Cardiac fibroblast (primary cell): ENCODE results near the gene GFY.
A peak's percentile ranks its signal among the peaks of the same experiment; 100 is the strongest.

Source experiments
- DNase-seq, 2 donors: peaks; one replicate each; pipeline versions ENCODE4 v3.0.0 to v3.0.0-alpha.2; 2010; ENCODE audit warnings: low read depth in 2 of 2
- H3K4me3 ChIP-seq, 2 donors: replicated peaks in 1 of 2; 1 replicate in 1 of 2; 2 replicates in 1 of 2; pipeline ENCODE4 v1.5.1; 2011; ENCODE audit warnings: low read depth in 2 of 2, low read length in 2 of 2, mild to moderate bottlenecking in 2 of 2, moderate library complexity in 1 of 2
- CTCF ChIP-seq: IDR thresholded peaks from one replicate; pipeline ENCODE4 v1.5.1; 2011; ENCODE audit warnings: low read depth, mild to moderate bottlenecking, low read length, inconsistent platforms

GFY gene

GRCh38 chr19:49428547-49429451, 3.6 kb downstream of the GFY start:
- H3K4me3 ChIP-seq: no peak overlapping the region
- no peak for DNase-seq
- TF ChIP-seq CTCF: no peak

- no peak for TF ChIP-seq CTCF
- DNase-seq: no peak
- H3K4me3 ChIP-seq: no peak overlapping the region
These were observed 5.0 kb downstream of the GFY start for GRCh38 chr19:49430172-49430677.

- TF ChIP-seq CTCF: peak; percentile 7
- no peak overlapping the region for H3K4me3 ChIP-seq
- DNase-seq: no peak
These were observed 5.6 kb downstream of the GFY start for GRCh38 chr19:49430678-49431329.

- DNase-seq: no peak
- H3K4me3 ChIP-seq: no peak overlapping the region
- TF ChIP-seq CTCF: no peak
These were observed 6.2 kb downstream of the GFY start for GRCh38 chr19:49431330-49431749.

GRCh38 chr19:49432141-49433073, 7.2 kb downstream of the GFY start:
- no peak for DNase-seq
- TF ChIP-seq CTCF: no peak

GRCh38 chr19:49433240-49433901, 8.2 kb downstream of the GFY start:
- no peak overlapping the region for H3K4me3 ChIP-seq
- DNase-seq: no peak
- no peak for TF ChIP-seq CTCF

More at GRCh38 chr19:49432141-49433073, 7.2 kb downstream of the GFY start:
- no peak overlapping the region for H3K4me3 ChIP-seq
